ENCODE measurements around the gene AP2S1. TPM values are rescaled to one million over a fixed set of nuclear protein-coding genes. Genes with fewer than 3 reads are reported as not detected.

AP2S1 gene
- total and polyA plus RNA-seq, 2 donors (not counting 3 experiments of a cell fraction or from before 2014, with no cell fraction given): 313 to 376 TPM

- TF ChIP-seq CTCF (IDR thresholded peaks at IDR 0.05; ENCODE audit: extremely low read depth in 1 of 2, insufficient read depth in 1 of 2, low read depth in 1 of 2, low read length in 2 of 2) (no peak), MAX (IDR thresholded peaks at IDR 0.05; ENCODE audit: insufficient read depth, insufficient read length) (no peak), GATA2 (IDR thresholded peaks at IDR 0.05; ENCODE audit: insufficient read depth, insufficient read length, low read depth, low read length) (no peak), EZH2 (IDR thresholded peaks at IDR 0.05; ENCODE audit: borderline replicate concordance, low read depth, low read length, severe bottlenecking) (no peak), MYC (IDR thresholded peaks at IDR 0.05; ENCODE audit: low read depth, low read length) (no peak), POLR2AphosphoS5 (IDR thresholded peaks at IDR 0.05; ENCODE audit: insufficient read depth, low read depth, low read length) (no peak), JUN (IDR thresholded peaks at IDR 0.05; ENCODE audit: borderline replicate concordance, insufficient read depth, insufficient read length, low read depth) (no peak), FOS (IDR thresholded peaks at IDR 0.05; ENCODE audit: borderline replicate concordance, insufficient read depth, low read length) (no peak), POLR2A (IDR thresholded peaks at IDR 0.05; ENCODE audit: low read depth, low read length) (no peak)
- no peaks in the 10 kb centered on the region for H4K20me1 ChIP-seq (replicated peaks; ENCODE audit: control insufficient read depth, extremely low read depth, insufficient read depth, low read length)
- no peaks in the 10 kb centered on the region for H3K9me1 ChIP-seq (replicated peaks; ENCODE audit: control insufficient read depth, extremely low read depth, insufficient read depth, low read length)
- no peaks in the 10 kb centered on the region for H3K27me3 ChIP-seq (ENCODE audit: control insufficient read depth in 2 of 2, insufficient read depth in 2 of 2, low read length in 2 of 2)
- FAIRE-seq (peak; percentile 59), DNase-seq (ENCODE audit: low read depth, low spot score) (peak; percentile 33)
- dilution Hi-C loops (cut with MboI; ENCODE audit: extremely low pct_ligation_motif_present, low sequenced_read_pairs): no loop called here
- H3K4me2 ChIP-seq (ENCODE audit: insufficient read depth, low read length): peak overlapping the region; percentile 64
- peak overlapping the region; percentile 71 to 81 (median 78) for H3K4me3 ChIP-seq (replicated peaks in 1 of 3; ENCODE audit: insufficient read depth in 1 of 3, low read depth in 1 of 3, low read length in 3 of 3)
- intact Hi-C loops (cut with micrococcal nuclease): loop anchor here (2.0 to 5.0 kb wide), 4 partner anchors 13 to 270 kb away; partner anchors contain the start of genes SAE1 and ZC3H4
- no TSS peak for BruUV-seq (replicated peaks)
- H3K4me1 ChIP-seq (ENCODE audit: control insufficient read depth, extremely low read depth, insufficient read depth, low read length): peaks cover 35% of the 10 kb centered on the region
- H3K9ac ChIP-seq (replicated peaks; ENCODE audit: extremely low read depth, insufficient read depth, low read length): peak overlapping the region; percentile 63
- no peak overlapping the region for H3K27ac ChIP-seq (ENCODE audit: insufficient read depth, low read depth, low read length)
- no peaks in the 10 kb centered on the region for H3K36me3 ChIP-seq (ENCODE audit: control insufficient read depth in 2 of 2, extremely low read depth in 1 of 2, insufficient read depth in 2 of 2, low read length in 2 of 2)
- H3K9me3 ChIP-seq (replicated peaks; ENCODE audit: control insufficient read depth, insufficient read depth, low read length): no peaks in the 10 kb centered on the region
- H2AFZ ChIP-seq (ENCODE audit: low read depth, low read length): no peak overlapping the region
- POLR2A ChIA-PET: interaction anchor here (0.7 kb wide), 1 partner anchor 115 kb away, joined by 3 read pairs; no protein-coding TSS in a partner anchor
- H3K79me2 ChIP-seq (ENCODE audit: control insufficient read depth, insufficient read depth, low read length): peaks cover 55% of the 10 kb centered on the region
- CTCF ChIA-PET: interaction anchor here (0.9 to 3.8 kb wide), 5 partner anchors 12 to 129 kb away, joined by 3 to 33 read pairs (median 19); no protein-coding TSS in a partner anchor
These were observed 11.3 kb upstream of the AP2S1 start for GRCh38 chr19:46861691-46862502.

Data from endothelial cell of umbilical vein (primary cell).